H9 (cell line): ENCODE data around the gene EDEM2. TPM values are rescaled to one million over a fixed set of nuclear protein-coding genes. Genes with fewer than 3 reads are reported as not detected.

ENCODE experiments used
- DNase-seq: peaks from one replicate; pipeline ENCODE4 v3.0.0-alpha.2; 2017
- H2AFZ ChIP-seq: one replicate; pipeline ENCODE4 v1.6.1; 2013; ENCODE audit warnings: mild to moderate bottlenecking, low read length, control low read depth, moderate library complexity
- H2AK5ac ChIP-seq: 2 replicates; pipeline ENCODE4 v1.6.1; 2013; ENCODE audit warnings: low read length, control low read depth, mixed read lengths; ENCODE audit not compliant: insufficient read length
- H2BK120ac ChIP-seq: one replicate; pipeline ENCODE4 v1.6.1; 2013; ENCODE audit warnings: low read depth, mild to moderate bottlenecking, low read length, control low read depth, inconsistent platforms; ENCODE audit not compliant: poor library complexity, severe bottlenecking
- H2BK12ac ChIP-seq: 2 replicates; pipeline ENCODE4 v1.6.1; 2013; ENCODE audit warnings: low read length, control low read depth, mixed read lengths, low read depth; ENCODE audit not compliant: insufficient read length
- H2BK15ac ChIP-seq: 2 replicates; pipeline ENCODE4 v1.6.1; 2013; ENCODE audit warnings: low read depth, low read length, control low read depth
- H2BK20ac ChIP-seq: one replicate; pipeline ENCODE4 v1.6.1; 2013; ENCODE audit warnings: low read depth, mild to moderate bottlenecking, low read length, control low read depth, inconsistent platforms; ENCODE audit not compliant: poor library complexity, severe bottlenecking
- H2BK5ac ChIP-seq: 2 replicates; pipeline ENCODE4 v1.6.1; 2013; ENCODE audit warnings: low read length, control low read depth, mixed read lengths; ENCODE audit not compliant: insufficient read length
- H3K14ac ChIP-seq: 2 replicates; pipeline ENCODE4 v1.6.1; 2013; ENCODE audit warnings: low read length, control low read depth; ENCODE audit not compliant: insufficient read depth
- H3K18ac ChIP-seq: 2 replicates; pipeline ENCODE4 v1.6.1; 2013; ENCODE audit warnings: low read depth, mild to moderate bottlenecking, mixed read lengths, low read length, control low read depth; ENCODE audit not compliant: insufficient read length
- H3K23ac ChIP-seq: 2 replicates; pipeline ENCODE4 v1.6.1; 2013; ENCODE audit warnings: low read length, control low read depth, mixed read lengths, low read depth; ENCODE audit not compliant: insufficient read length
- H3K23me2 ChIP-seq: 2 replicates; pipeline ENCODE4 v1.6.1; 2013; ENCODE audit warnings: low read depth, mild to moderate bottlenecking, mixed read lengths, low read length, control low read depth; ENCODE audit not compliant: insufficient read length, poor library complexity, severe bottlenecking
- H3K27ac ChIP-seq: 2 replicates; pipeline ENCODE4 v1.5.1; 2013; ENCODE audit warnings: low read length, control low read depth, mixed read lengths, low read depth; ENCODE audit not compliant: insufficient read length
- H3K27me3 ChIP-seq: 2 replicates; pipeline ENCODE4 v1.6.1; 2013; ENCODE audit warnings: low read length, control low read depth, inconsistent platforms; ENCODE audit not compliant: insufficient read depth
- H3K4ac ChIP-seq: 2 replicates; pipeline ENCODE4 v1.6.1; 2013; ENCODE audit warnings: low read depth, mild to moderate bottlenecking, control low read depth, inconsistent platforms, low read length, moderate library complexity
- H3K4me1 ChIP-seq: 2 replicates; pipeline ENCODE4 v1.6.1; 2013; ENCODE audit warnings: low read length, control low read depth, inconsistent platforms; ENCODE audit not compliant: insufficient read depth
- H3K4me2 ChIP-seq: 2 replicates; pipeline ENCODE4 v1.6.1; 2013; ENCODE audit warnings: low read length, control low read depth, mixed read lengths; ENCODE audit not compliant: insufficient read length, insufficient read depth
- H3K56ac ChIP-seq: 2 replicates; pipeline ENCODE4 v1.6.1; 2013; ENCODE audit warnings: low read depth, mild to moderate bottlenecking, mixed read lengths, low read length, control low read depth; ENCODE audit not compliant: insufficient read length
- H3K79me1 ChIP-seq: 2 replicates; pipeline ENCODE4 v1.6.1; 2013; ENCODE audit warnings: low read depth, mild to moderate bottlenecking, moderate library complexity, low read length, control low read depth, inconsistent platforms; ENCODE audit not compliant: insufficient read depth, poor library complexity, severe bottlenecking
- H3K79me2 ChIP-seq: 2 replicates; pipeline ENCODE4 v1.6.1; 2013; ENCODE audit warnings: low read length, control low read depth, inconsistent platforms; ENCODE audit not compliant: insufficient read depth
- H3K9ac ChIP-seq: 2 replicates; pipeline ENCODE4 v1.6.1; 2013; ENCODE audit warnings: low read length, control low read depth, mixed read lengths; ENCODE audit not compliant: insufficient read length; ENCODE audit errors: extremely low read depth
- H3K9me3 ChIP-seq: one replicate; pipeline ENCODE4 v1.6.1; 2013; ENCODE audit warnings: low read depth, low read length, inconsistent platforms; ENCODE audit not compliant: control insufficient read depth
- H3T11ph ChIP-seq: one replicate; pipeline ENCODE4 v1.6.1; 2013; ENCODE audit warnings: mild to moderate bottlenecking, low read length, control low read depth, inconsistent platforms
- H4K20me1 ChIP-seq: one replicate; pipeline ENCODE4 v1.6.1; 2013; ENCODE audit not compliant: control insufficient read depth, insufficient read length, insufficient read depth
- H4K5ac ChIP-seq: 2 replicates; pipeline ENCODE4 v1.6.1; 2013; ENCODE audit warnings: low read depth, mild to moderate bottlenecking, mixed read lengths, low read length, control low read depth; ENCODE audit not compliant: insufficient read length
- H4K8ac ChIP-seq: replicated peaks from 2 replicates; pipeline ENCODE4 v1.6.1; 2013; ENCODE audit warnings: low read length, control low read depth, mixed read lengths, low read depth; ENCODE audit not compliant: insufficient read length
- H4K91ac ChIP-seq: 2 replicates; pipeline ENCODE4 v1.6.1; 2013; ENCODE audit warnings: low read depth, mild to moderate bottlenecking, moderate library complexity, mixed read lengths, low read length, control low read depth; ENCODE audit not compliant: insufficient read length
- H3K27ac Mint-ChIP-seq, 3 experiments: 2 replicates in 2 of 3; 3 replicates in 1 of 3; pipeline ENCODE4 v1.8.0; 2020 to 2021; ENCODE audit warnings: mixed read lengths in 3 of 3, mild to moderate bottlenecking in 1 of 3, moderate library complexity in 1 of 3
- H3K27me3 Mint-ChIP-seq: 2 replicates; pipeline ENCODE4 v1.8.0; 2021; ENCODE audit warnings: low read depth, mild to moderate bottlenecking, moderate library complexity, mixed read lengths
- H3K36me3 Mint-ChIP-seq, 3 experiments: 2 replicates in 2 of 3; 3 replicates in 1 of 3; pipeline ENCODE4 v1.8.0; 2020 to 2021; ENCODE audit warnings: low read depth in 3 of 3, mixed read lengths in 3 of 3; ENCODE audit not compliant: insufficient read depth in 1 of 3
- H3K4me1 Mint-ChIP-seq, 2 experiments: 2 replicates each; pipeline ENCODE4 v1.8.0; 2020; ENCODE audit warnings: mixed read lengths in 2 of 2
- H3K4me3 Mint-ChIP-seq, 2 experiments: 2 replicates in 1 of 2; 3 replicates in 1 of 2; pipeline ENCODE4 v1.8.0; 2020 to 2021; ENCODE audit warnings: mild to moderate bottlenecking in 2 of 2, mixed read lengths in 2 of 2, moderate library complexity in 1 of 2
- H3K9me3 Mint-ChIP-seq, 2 experiments: 2 replicates in 1 of 2; 3 replicates in 1 of 2; pipeline ENCODE4 v1.8.0; 2020; ENCODE audit warnings: mild to moderate bottlenecking in 2 of 2, mixed read lengths in 2 of 2, moderate library complexity in 1 of 2
- WGBS: extraction: QIAGEN DNeasy Blood & Tissue Kit; methylation state at CpG from one replicate; pipeline ENCODE4 v1.1.7; 2013; ENCODE audit warnings: missing lambda C conversion rate, low lambda C conversion rate, mixed read lengths; ENCODE audit not compliant: insufficient read length; ENCODE audit errors: extremely low coverage; 5-methylcytosine and 5-hydroxymethylcytosine counted together
- long read RNA-seq: library from polyadenylated mRNA; unstranded; transcript quantifications from one replicate; pipeline ENCODE4 v2.0.0, GENCODE V29; 2020
- total RNA-seq: library from RNA; stranded (reverse); gene quantifications from 2 replicates; pipeline ENCODE4 v1.2.1, GENCODE V29; 2021
- TF ChIP-seq, protein P1 (sequence below): fragments of 200-600 bp; sonication (generic); conservative IDR thresholded peaks from 3 replicates; pipeline ENCODE4 v1.8.0; 2021; ENCODE audit warnings: antibody characterized with exemption, mild to moderate bottlenecking

The EDEM2 gene, protein sequence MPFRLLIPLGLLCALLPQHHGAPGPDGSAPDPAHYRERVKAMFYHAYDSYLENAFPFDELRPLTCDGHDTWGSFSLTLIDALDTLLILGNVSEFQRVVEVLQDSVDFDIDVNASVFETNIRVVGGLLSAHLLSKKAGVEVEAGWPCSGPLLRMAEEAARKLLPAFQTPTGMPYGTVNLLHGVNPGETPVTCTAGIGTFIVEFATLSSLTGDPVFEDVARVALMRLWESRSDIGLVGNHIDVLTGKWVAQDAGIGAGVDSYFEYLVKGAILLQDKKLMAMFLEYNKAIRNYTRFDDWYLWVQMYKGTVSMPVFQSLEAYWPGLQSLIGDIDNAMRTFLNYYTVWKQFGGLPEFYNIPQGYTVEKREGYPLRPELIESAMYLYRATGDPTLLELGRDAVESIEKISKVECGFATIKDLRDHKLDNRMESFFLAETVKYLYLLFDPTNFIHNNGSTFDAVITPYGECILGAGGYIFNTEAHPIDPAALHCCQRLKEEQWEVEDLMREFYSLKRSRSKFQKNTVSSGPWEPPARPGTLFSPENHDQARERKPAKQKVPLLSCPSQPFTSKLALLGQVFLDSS
- 27.8 and 28.4 TPM in 2 replicates for total RNA-seq
- long read RNA-seq, transcript EDEM2-202 (11 exons, 1,919 nt) = major isoform, 182 of 306 reads
- long read RNA-seq, partial matches to known transcripts = 30 of 306 reads
- long read RNA-seq, other reads (novel, unspliced or antisense) = 91 of 306 reads

DNA sequence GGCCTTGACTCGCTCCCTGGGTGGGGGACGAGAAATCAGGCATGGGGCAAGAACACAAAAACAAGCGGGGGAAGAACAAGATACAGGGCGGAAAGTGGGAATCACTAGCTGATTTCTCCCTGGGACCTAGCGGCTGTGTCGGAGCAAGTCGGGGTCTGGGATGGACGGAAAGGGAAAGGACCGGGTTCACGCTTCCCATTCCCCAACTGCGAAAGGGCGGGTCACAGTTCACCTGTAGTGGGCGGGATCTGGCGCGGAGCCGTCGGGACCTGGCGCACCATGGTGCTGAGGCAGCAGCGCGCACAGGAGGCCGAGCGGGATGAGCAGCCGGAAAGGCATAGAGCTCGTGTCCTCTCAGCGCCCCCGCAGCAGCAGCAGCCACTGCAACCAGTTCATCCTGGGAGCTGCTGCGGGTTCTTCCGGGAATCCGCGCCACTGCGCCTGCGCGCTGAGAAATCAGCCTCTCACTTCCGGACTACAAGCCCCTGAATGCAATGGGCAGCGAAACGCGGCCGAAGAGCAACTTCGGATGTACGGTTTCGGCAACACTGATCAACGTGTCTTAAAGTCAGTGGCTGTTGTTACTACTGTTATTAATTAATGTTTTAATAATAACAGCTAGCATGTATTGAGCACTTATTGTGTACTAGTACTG, at the start of gene EDEM2:
Gene EDEM2, minus strand, starts transcription at position 417 of the 655 bp plus-strand sequence. Its CDS starts 78 bp downstream, at position 339.
- H3K9me3 Mint-ChIP-seq = no peaks in the 10 kb centered on the region; a peak in 1 of 5 replicates
- no CpG with 5 or more reads among the region's 42 CpGs for WGBS
- H4K5ac ChIP-seq = no peak within 1 kb of the TSS
- no peaks in the 10 kb centered on the region for H3K27me3 ChIP-seq
- H3K18ac ChIP-seq = peak within 1 kb of the TSS; percentile 54
- H2BK5ac ChIP-seq = no peak within 1 kb of the TSS
- H3K27ac Mint-ChIP-seq = peak within 1 kb of the TSS; percentile 34 to 97 (median 92)
- peaks cover 17 to 28% of the 10 kb centered on the region in 2 experiments for H3K4me1 Mint-ChIP-seq
- H3T11ph ChIP-seq = no peak within 1 kb of the TSS
- peaks cover 2% of the 10 kb centered on the region for H3K27me3 Mint-ChIP-seq
- H3K79me2 ChIP-seq = no peaks in the 10 kb centered on the region
- peak within 1 kb of the TSS; percentile 42 for H3K14ac ChIP-seq
- TF ChIP-seq, protein P1, sequence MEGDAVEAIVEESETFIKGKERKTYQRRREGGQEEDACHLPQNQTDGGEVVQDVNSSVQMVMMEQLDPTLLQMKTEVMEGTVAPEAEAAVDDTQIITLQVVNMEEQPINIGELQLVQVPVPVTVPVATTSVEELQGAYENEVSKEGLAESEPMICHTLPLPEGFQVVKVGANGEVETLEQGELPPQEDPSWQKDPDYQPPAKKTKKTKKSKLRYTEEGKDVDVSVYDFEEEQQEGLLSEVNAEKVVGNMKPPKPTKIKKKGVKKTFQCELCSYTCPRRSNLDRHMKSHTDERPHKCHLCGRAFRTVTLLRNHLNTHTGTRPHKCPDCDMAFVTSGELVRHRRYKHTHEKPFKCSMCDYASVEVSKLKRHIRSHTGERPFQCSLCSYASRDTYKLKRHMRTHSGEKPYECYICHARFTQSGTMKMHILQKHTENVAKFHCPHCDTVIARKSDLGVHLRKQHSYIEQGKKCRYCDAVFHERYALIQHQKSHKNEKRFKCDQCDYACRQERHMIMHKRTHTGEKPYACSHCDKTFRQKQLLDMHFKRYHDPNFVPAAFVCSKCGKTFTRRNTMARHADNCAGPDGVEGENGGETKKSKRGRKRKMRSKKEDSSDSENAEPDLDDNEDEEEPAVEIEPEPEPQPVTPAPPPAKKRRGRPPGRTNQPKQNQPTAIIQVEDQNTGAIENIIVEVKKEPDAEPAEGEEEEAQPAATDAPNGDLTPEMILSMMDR = no peak
- H2BK120ac ChIP-seq = no peak within 1 kb of the TSS
- no peak within 1 kb of the TSS for H3K4ac ChIP-seq
- H4K91ac ChIP-seq = no peak within 1 kb of the TSS
- no peaks in the 10 kb centered on the region for H3K23me2 ChIP-seq
- no peaks in the 10 kb centered on the region for H4K20me1 ChIP-seq
- no peak within 1 kb of the TSS for H4K8ac ChIP-seq
- peak; percentile 98 for DNase-seq
- no peak within 1 kb of the TSS for H2BK20ac ChIP-seq
- H3K27ac ChIP-seq = peak within 1 kb of the TSS; percentile 9
- H3K56ac ChIP-seq = no peak within 1 kb of the TSS
- H3K9ac ChIP-seq = peak within 1 kb of the TSS; percentile 70
- H3K4me1 ChIP-seq = peaks cover 2% of the 10 kb centered on the region; the same call in 1 of the 2 replicates
- H2BK15ac ChIP-seq = no peak within 1 kb of the TSS
- no peaks in the 10 kb centered on the region for H3K9me3 ChIP-seq
- H3K79me1 ChIP-seq = no peaks in the 10 kb centered on the region
- H2BK12ac ChIP-seq = no peak within 1 kb of the TSS
- H3K36me3 Mint-ChIP-seq = peaks cover 0 to 23% (median 13%) of the 10 kb centered on the region in 3 experiments; a peak in 6 of 7 replicates
- peak within 1 kb of the TSS; percentile 85 to 95 for H3K4me3 Mint-ChIP-seq
- H3K23ac ChIP-seq = no peak within 1 kb of the TSS
- H2AFZ ChIP-seq = no peak within 1 kb of the TSS
- H2AK5ac ChIP-seq = no peak within 1 kb of the TSS
- peak within 1 kb of the TSS; percentile 75 for H3K4me2 ChIP-seq
